ENCODE measurements around the gene PLEKHA4.
"Not testable (repeated sequence)": the region's sequence is repeated elsewhere in the genome, so short reads cannot be mapped to it uniquely, and the experiment has no call there.

The PLEKHA4 gene

GRCh38 chr19:48887861-48888612 is 19.6 kb upstream of the PLEKHA4 start:
- DNase-seq = no peak

DNA sequence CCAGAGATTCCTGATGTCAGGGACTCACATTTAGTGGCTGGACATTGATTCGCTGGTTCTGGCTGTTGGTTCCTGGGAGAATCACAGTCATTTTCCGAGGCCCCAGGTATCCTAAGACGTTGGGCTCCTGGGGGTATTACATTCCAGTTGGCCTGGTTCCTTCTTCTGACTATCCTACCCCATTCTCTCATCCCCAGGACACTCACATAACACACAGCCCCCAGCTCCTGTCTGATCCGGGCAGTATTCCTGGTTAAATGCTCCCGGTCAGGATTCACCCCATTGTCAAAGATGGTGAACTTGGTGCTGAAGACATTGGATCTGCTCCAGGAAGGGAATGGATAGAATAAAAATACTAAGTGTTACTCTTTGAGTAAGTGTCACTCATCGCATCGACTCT is 15.3 kb upstream of the PLEKHA4 start:
- no peak for DNase-seq

DNA sequence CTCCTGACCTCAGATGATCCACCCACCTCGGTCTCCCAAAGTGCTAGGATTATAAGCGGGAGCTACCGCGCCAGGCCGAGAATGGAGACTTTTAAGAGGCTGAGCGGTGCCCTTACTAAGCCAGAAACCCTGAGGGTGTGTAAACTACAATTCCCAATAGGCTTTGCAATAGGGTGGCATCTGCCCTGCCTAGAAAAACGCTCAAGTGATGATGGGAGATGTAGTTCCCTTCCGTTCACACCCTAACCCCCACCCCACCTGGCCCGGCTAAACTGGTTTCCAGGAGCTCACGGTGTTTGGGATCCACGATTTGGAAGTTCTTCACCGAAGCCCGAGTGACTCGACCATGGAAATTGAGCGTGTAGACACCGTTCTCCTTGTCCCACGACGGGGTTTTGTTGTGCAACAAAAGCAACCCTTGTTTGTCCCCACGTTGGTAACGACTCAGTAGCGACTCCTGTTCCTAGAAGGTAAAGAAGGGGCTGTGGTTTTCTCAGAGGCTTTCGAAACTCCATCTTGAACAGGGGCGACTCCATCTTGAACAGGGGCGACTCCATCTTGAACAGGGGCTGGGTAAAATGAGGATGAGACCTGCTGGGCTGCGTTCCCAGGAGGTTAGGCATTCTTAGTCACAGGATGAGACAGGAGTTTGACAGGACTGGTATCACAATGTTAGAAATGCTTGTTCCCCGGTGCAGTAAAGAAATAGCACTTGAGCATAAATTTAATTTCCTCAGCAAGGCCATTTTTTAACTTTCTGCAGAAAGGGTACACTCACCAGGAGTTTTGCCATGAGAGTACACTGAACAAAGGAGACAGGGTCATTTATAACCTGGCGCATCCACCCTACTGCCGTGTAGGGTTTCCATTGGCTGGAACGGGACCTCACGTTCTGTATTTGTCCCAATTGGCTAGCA is 13.6 kb upstream of the PLEKHA4 start:
- no peak for DNase-seq

DNA sequence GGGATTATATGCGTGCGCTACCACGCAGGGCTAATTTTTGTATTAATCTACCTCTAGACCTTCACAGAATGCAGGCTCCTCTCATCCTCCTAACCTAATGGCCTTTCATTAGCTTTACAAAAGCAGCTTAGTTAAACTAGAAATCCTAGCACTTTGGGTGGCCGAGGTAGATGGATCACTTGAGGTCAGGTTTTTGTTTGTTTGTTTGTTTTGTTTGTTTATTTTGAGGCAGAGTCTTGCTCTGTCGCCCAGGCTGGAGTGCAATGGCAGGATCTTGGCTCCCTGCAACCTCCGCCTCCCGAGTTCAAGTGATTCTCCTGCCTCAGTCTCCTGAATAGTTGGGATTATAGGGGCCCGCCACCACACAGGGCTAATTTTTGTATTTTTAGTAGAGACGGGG is 11.3 kb upstream of the PLEKHA4 start:
- not testable (repeated sequence) for DNase-seq

DNA sequence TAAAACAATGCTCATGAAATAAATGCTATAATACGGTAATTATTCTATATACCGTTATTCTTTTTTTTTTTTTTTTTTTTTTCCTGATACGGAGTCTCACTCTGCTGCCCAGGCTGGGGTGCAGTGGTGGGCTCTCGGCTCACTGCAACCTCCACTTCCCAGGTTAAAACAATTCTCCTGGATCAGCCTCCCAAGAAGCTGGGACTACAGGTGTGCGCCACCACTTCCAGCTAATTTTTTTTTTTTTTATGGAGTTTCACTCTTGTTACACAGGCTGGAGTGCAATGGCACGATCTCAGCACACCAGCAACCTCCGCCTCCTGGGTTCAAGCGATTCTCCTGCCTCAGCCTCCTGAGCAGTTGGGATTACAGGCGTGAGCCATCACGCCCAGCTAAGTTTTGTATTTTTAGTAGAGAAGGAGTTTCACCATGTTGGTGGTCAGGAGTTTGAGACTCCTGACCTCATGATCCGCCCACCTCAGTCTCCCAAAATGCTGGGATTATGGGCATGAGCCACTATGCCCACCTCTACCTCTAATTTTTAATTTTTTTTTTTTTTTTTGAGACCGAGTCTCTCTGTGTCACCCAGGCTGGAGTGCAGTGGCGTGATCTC is 10.7 kb upstream of the PLEKHA4 start:
- DNase-seq = no peak

- DNase-seq = no peak
These were observed 10.0 kb upstream of the PLEKHA4 start for GRCh38 chr19:48878196-48879024.

DNA sequence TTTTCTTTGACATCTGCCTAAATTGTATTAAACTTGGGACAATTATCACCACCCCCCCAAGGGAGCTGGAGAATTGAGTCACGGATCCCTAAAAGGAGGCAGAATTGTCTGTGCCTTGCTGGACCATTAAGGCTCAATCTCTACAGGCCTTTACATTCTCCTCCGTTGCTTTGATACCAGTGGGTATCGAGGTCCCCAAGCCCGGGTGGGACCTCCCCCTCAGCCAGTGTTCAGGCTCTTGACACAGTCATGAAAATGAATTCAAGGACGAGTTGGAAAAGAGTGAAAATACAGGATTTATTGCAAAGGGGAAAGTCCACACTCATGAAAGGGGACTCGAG is 9.4 kb upstream of the PLEKHA4 start:
- no peak for DNase-seq

- peak; percentile 67 for DNase-seq
These were observed 7.9 kb upstream of the PLEKHA4 start for GRCh38 chr19:48876043-48876981.

GRCh38 chr19:48874303-48875135 is 6.1 kb upstream of the PLEKHA4 start:
- DNase-seq = peak; percentile 63

DNA sequence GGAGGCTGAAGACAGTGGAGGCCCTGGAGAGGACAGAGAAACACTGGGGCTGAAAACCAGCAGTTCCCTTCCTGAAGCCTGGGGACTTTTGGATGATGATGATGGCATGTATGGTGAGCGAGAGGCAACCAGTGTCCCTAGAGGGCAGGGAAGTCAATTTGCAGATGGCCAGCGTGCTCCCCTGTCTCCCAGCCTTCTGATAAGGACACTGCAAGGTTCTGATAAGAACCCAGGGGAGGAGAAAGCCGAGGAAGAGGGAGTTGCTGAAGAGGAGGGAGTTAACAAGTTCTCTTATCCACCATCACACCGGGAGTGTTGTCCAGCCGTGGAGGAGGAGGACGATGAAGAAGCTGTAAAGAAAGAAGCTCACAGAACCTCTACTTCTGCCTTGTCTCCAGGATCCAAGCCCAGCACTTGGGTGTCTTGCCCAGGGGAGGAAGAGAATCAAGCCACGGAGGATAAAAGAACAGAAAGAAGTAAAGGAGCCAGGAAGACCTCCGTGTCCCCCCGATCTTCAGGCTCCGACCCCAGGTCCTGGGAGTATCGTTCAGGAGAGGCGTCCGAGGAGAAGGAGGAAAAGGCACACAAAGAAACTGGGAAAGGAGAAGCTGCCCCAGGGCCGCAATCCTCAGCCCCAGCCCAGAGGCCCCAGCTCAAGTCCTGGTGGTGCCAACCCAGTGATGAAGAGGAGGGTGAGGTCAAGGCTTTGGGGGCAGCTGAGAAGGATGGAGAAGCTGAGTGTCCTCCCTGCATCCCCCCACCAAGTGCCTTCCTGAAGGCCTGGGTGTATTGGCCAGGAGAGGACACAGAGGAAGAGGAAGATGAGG is 5.3 kb upstream of the PLEKHA4 start:
- DNase-seq = peak; percentile 63

DNA sequence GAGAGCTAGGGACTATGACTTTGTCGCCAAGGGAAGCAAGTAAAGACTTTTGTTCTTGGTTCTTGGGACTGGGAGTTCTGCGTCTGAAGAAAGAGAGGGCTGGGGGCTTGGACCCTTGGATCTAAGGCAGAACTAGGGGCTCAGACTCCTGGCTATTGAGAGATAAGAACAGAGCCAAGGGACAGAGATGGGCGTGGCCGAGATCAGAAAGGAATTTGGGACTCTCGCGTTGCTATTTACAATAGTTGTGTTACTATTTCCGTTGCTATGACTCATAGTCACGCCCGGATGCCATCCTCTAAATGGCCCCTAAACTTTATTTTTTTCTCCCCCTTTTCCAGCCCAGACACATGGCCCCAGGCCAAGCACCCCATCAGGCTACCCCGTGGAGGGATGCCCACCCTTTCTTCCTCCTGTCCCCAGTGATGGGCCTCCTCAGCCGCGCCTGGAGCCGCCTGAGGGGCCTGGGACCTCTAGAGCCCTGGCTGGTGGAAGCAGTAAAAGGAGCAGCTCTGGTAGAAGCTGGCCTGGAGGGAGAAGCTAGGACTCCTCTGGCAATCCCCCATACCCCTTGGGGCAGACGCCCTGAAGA is 4.6 kb upstream of the PLEKHA4 start:
- DNase-seq = peak; percentile 81

DNA sequence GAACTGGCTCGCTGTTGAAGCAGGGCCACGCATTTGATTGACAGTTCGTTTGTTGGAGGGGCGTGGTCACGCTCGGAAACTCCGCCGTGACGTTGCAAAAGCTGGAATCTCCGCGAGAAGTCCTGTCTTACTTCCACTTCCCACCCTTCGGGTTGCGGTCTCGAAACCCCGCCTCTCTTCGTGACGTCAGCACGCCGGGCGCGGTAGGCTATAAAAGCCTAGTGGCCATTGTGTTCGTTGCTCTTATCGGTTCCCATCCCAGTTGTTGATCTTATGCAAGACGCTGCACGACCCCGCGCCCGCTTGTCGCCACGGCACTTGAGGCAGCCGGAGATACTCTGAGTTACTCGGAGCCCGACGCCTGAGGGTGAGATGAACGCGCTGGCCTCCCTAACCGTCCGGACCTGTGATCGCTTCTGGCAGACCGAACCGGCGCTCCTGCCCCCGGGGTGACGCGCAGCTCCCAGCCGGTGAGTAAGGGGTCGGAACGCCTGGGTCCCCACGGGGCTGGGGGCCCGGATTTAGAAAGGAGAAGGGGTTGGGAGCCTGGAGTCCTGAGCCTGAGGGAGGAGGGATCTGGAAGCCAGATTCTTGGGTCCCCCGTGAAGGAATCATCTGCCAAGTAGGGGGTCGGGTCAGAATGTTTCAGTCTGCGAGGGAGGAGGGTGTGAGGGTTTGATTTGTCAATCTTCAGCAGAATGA is 3.9 kb upstream of the PLEKHA4 start, which contains the start of gene PPP1R15A:
TSS of gene PPP1R15A (plus strand) at position 240 of the 702 bp plus-strand sequence. CDS start 813 bp downstream, outside the sequence.
- DNase-seq = peak; percentile 100

DNA sequence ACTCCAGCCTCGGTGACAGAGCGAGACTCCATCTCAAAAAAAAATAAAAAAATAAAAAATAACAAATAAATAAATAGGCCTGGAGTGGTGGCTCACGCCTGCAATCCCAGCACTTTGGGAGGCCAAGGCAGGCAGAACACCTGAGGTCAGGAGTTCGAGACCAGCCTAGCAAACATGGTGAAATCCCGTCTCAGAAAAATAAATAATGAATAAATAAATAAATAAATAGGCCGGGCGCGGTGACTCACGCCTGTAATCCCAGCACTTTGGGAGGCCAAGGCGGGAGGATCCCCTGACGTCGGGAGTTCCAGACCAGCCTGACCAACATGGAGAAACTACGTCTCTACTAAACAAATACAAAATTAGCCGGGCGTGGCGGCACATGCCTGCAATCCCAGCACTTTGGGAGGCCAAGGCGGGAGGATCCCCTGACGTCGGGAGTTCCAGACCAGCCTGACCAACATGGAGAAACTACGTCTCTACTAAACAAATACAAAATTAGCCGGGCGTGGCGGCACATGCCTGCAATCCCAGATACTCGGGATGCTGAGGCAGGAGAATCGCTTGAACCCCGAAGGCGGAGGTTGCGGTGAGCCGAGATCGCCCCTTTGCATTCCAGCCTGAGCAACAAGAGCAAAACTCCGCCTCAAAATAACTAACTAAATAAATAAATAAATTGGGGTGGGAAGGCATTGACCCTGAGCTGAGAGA is 3.2 kb upstream of the PLEKHA4 start:
- DNase-seq = not testable (repeated sequence)

GRCh38 chr19:48870048-48870447 is 1.6 kb upstream of the PLEKHA4 start:
- DNase-seq = no peak

- no peak for DNase-seq
These were observed 687 bp downstream of the PLEKHA4 start for GRCh38 chr19:48867746-48868113.

DNA sequence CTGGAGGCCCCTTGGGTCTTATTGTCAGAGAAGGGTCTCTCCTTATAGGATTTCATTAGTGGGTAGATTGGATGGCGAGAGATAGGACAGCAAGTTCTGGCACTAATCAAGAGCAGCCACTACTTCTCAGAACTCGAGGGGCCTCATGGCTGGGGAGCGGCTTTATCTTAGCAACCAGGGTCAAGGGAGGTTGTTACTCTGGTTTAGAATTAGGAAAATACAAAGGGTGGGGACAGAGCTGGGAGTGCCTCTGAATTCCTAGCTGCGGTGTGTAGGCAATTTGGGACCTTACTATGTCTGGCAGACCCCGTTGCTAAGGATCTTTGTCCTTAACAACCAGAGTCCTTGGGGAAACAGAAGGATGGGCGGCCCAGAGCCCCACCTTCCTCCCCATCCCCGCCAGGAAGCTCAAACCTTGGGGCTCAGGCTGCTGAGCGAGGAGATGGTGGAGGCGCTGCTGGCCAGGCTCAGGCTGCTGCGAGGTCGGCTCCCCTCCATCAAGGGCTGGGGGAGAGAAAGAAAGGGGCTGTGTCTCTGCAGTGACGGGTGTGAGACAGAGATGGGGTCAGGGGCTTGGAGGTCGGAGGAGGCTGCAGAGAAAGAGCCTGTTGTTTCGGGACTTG is 1.2 kb downstream of the PLEKHA4 start:
- DNase-seq = no peak

- DNase-seq = no peak
These were observed 1.7 kb downstream of the PLEKHA4 start for GRCh38 chr19:48866692-48867091.

Data from activated CD8-positive, alpha-beta memory T cell treated with anti-CD3 and anti-CD28 coated beads, Interleukin-2, amount 50 U/mL, for 48 hours (primary cell).